HG03039 (cell line): ENCODE results near the gene CDH26.
"Not testable (repeated sequence)": the region's sequence is repeated elsewhere in the genome, so short reads cannot be mapped to it uniquely, and the experiment has no call there.

Experiments used
- ATAC-seq: cut with Tn5 transposase; IDR thresholded peaks from one replicate; pipeline ENCODE4 v1.9.1; 2021; ENCODE audit warnings: mild to moderate bottlenecking, moderate library complexity; ENCODE audit not compliant: unreplicated experiment

The CDH26 gene

DNA sequence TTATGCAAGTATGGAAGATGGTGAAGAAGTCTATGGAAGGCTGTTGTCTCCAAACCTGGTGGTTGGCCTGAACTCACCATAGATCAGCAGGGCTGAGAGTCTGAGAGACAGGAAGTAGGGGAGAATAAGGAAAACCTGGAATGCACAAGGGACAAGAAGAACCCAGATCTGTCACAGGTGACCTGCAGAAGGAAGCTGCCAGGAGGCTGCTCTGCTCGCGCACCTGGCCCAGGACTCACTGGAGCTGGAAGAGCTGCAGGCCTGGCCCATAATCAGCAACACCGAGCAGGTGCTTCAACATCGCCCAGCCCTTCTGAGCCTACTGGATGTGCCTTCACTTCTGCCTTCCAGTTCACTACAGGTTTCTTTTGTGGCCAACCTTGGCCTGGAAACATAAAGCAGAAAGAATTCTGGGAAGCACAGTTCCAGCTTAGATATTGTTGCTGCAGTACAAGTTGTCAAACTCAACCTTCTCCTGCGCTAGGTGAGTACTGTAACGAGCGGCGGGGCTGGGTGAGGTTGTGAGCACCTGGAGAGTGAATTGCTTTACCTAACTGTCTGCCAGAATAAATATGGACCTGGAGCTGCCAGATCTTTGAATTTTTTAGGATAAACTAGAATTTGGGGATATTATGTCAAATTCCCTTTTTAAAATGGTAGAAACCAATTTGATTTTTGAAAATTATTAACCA lies 82.4 kb downstream of the CDH26 start:
- no peak for ATAC-seq

DNA sequence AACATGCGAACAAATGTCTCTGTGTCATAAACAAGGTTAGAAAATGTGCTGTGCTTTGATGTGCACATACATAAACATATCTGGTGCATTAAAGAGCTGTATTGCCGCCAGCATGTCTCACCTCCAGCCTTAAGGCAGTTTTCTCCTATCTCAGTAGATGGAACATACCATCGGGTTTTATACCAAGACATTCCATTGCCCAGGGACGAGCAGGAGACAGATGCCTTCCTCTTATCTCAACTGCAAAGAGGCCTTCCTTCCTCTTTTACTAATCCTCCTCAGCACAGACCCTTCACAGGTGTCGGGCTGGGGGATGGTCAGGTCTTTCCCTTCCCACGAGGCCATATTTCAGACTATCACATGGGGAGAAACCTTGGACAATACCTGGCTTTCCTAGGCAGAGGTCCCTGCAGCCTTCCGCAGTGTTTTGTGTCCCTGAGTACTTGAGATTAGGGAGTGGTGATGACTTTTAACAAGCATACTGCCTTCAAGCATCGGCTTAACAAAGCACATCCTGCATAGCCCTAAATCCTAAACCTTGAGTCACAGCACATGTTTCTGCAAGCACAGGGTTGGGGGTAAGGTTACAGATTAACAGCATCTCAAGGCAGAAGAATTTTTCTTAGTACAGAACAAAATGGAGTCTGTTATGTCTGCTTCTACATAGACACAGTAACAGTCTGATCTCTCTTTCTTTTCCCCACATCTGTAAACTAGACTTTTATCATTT lies 83.4 kb downstream of the CDH26 start:
- ATAC-seq = not testable (repeated sequence)

DNA sequence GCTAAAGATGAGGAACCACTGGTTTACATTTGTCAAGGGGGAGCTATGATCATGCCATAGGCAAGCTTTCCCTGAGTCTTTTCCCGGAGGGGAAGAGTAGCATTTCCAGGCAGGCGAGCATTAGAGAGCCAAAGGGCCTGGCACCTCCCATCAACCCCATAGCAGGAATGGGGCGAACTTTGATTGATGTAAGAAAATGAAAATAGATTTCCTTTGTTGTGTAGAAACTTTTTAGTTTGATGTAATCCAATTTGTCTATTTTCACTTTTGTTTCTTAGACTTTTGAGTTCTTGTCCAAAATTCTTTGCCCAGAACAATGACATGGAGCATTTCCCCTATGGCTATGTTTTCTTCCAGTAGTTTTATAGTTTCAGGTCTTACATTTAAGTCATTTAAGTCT lies 85.2 kb downstream of the CDH26 start:
- no peak for ATAC-seq

DNA sequence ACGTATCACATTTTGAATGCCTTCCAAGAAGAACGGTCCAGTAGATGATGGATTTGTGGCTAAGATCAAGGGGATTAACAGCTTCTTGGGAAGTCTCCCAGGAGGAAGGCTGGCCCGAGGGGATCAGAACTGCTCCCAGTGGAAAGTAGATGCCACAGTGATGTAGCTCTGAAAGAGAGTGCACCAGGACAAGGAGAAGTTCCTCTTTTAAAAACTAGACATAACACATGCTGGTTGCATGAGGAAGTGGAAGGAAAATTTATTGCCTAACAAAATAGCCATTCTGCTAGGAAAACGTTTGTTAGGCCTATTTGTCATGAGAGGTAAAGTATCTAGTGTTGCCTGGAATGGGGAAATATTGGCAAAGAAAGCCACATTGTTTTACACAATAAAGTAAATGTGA lies 87.8 kb downstream of the CDH26 start:
- ATAC-seq = no peak

DNA sequence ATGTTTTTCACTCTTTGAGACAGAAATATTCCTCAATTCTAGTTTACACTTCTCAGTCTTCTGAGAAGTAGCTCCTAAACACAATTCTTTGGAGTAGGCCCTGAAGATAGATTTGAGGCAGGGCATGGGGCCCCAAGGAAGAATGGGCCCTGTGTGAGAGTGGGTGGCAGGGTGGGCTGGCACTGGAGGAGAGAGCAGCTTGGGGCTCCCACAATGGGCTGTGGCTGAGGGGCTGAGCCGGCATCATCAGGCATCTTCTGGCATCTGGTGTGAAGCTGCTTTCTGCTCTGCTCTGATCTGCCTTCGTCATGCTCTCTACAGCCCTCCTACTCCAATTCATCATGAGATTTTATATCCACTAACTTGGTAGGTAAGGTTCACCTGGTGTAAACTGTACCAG lies 88.2 kb downstream of the CDH26 start:
- ATAC-seq = no peak

DNA sequence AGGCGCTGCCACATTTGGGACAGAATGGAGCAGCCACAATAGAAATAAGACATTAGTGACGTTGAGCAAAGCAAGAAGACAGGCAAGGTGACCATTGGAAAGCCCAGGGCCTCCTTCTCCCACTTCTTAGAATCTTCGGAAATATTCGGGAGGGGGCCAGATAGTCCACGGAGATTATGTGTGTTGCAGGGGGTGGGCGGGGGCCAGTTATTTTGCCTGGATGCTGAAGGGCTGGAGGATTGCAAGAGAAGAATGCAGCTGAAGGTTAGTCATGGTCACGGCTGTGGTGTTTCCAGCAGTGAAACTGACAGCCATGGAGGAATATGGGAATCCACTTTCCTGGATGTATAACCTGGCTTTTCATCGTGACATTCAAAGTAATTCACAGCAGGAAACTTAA lies 88.6 kb downstream of the CDH26 start:
- no peak for ATAC-seq

DNA sequence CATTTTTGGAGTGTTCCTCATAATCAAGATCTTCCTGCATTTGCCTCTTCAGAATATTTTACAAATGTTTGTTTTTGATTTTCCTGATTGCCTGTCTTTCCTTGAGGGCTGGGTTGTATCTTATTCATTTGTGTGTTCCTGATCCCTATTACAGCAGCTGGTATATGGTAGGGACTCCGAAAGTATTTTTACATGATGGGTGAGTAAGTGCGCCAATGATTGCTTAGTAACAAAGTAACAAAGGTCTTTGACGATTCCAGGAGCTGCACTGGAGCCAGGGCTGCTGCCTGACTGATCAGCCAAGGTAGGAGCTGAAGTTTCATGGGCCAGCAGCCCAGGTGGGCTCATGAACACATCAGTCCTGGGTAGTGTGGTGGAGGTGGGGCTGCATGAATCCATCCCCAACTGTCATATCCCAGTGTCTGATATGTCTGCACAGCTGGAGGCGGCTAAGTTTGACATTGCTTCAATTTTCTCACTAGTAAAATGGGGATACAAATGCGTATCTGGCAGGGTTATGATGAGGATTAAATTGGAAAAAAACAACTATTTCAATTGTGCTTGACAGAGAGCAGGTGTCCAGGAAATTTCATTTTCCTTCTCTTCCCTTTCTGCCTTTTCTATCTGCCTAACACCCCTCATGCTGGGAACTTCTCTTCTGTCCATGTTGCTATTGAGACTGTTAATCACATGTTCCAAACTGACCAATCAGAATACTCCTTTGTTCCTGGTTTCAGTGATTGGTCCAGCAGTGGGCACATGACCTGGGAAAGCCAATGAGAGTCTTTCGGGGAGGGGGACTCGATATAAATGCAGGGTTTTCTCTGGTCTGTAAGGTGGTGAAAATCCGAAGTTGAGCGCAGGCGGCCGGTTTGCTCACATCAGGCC lies 90.7 kb downstream of the CDH26 start:
- no peak for ATAC-seq

DNA sequence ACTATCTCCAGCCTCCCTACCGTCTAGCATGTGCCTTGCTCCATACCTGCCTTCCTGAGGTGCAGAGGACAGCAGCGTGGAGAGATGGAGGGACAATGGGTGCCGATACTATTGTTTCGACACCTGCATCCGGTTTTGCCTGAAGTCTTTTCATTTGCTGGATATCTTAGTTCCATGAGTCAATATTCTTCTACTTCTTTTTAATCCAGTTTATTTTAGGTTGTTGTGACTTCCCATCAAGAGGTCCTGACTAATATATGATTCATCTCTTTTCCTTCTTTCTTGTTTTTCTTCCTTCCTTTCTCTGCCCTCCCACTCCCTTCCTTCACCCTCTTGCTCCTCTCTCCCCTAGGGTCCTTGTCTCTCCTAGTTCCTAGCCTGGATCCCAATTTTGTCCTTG lies 91.4 kb downstream of the CDH26 start:
- no peak for ATAC-seq

DNA sequence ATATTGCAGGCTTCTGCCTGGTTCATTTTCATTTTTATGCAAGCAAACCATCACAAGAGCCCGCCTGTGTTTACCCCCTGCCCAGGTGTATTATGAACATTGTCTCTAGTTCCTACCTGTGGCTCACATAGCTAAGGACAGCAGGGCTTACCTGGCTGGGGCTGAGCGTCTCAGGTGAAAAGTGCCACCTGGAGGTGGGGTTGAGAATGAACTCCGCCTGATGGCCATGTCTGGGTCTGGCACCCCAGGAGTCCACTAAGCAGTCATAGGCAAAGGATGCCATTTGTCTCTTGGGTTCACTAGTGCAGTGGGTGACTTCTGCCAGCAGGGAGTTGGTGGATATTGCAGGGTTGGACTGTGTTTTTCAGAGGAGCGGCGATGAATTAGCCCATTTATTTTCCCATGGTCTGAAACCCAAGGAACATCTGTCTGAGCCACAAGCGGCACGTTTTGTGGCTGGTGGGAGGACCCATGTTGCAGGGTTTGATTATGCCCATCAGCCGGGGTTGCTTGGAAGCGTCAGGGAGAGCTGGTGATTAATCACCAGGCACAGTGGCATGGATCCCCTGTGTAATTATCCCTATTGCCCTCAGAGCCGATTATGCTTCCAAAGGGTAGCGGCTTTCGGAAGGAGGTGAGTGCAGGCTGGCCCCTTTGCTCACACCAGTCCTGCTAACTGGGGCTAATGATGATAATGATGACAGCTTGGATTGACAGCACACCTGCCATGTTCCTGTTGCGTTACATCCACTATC lies 92.1 kb downstream of the CDH26 start:
- ATAC-seq = no peak

DNA sequence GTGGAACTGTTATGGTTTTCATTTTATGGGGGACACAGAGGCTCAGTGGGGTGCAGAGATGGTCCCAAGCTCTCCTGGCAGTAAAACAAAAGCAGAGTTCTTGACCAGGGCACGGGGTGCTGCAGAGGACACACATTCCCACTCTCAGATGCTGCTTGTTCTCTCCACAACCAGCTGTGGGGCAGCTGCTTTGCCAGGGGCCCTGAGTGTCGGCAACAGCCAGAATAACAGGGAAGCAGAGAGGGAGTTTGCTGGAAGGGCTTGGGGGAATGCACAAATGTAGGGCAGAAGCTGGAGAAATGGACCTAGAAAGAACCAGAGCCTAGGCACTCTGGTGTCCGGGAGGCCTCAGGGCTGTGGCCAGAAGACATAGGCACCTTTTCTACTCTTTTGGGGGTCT lies 93.7 kb downstream of the CDH26 start:
- no peak for ATAC-seq

DNA sequence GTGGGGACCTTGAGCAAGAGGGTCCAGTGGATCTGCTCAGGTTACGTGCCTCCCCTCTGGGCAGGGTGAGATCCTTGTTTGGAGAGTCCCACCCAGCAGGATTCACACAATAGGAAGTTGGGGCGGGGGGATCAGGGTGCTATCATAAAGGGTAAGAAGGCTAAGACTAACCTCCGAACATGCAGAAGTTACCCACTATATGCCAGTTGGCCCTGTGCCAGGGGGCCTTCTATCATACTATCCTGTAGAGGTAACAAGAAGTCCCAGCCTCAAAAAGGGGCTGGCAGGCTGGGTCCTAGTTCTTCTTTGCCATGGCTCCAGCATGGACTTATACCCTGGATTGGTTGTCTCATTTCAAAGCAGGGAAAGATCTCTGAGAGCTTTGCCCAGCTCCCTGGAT lies 94.1 kb downstream of the CDH26 start:
- ATAC-seq = no peak

DNA sequence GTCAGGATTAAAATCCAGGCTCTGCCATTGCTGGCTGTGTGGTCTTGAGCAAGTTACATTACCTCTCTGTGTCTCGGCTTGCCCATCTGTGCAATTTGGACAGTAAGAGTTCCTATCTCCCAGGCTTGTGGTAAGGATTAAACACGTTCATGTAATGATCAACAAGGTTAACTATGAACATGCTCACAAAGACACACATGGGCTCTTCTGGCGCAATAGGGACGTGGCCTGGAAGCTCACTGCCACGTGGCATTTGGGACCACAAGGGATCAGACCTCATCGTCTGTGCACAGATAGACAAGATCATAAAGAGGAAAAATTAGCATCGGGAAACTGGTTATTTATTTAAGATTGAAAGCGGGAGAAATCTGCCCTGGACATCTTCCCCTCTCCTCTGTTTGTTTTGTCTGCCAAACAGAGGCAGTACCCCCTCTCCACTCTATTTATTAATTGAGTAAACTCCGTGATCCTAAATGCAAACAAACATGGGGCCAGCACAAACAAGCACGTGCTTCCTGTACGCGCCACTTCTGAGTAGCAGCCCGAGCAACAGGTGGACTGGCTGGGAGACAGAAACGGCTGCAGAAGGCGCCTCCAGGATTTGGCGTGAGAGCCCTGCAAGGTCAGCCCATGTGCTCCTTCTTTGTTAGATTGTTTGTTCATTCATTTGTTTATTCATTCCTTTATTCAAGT lies 95.0 kb downstream of the CDH26 start:
- no peak for ATAC-seq

DNA sequence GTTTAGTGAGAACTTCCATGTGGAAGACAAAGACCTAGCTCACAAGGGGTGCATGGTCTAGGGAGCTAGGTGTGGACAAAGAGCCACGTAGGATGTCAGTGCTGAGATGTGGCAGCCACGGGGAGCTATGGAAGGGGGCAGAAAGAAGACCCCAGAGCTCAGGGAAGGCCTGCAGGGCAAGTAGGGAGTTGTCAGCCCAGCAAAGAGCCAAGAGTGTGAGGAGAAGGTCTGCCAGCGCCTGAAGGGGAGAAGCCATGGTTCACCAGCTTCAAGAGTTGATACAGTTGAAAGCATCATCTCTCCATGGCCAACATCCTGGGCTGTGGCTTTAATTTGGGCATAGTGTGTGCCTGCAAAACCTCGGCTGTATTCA lies 95.6 kb downstream of the CDH26 start:
- ATAC-seq = no peak

DNA sequence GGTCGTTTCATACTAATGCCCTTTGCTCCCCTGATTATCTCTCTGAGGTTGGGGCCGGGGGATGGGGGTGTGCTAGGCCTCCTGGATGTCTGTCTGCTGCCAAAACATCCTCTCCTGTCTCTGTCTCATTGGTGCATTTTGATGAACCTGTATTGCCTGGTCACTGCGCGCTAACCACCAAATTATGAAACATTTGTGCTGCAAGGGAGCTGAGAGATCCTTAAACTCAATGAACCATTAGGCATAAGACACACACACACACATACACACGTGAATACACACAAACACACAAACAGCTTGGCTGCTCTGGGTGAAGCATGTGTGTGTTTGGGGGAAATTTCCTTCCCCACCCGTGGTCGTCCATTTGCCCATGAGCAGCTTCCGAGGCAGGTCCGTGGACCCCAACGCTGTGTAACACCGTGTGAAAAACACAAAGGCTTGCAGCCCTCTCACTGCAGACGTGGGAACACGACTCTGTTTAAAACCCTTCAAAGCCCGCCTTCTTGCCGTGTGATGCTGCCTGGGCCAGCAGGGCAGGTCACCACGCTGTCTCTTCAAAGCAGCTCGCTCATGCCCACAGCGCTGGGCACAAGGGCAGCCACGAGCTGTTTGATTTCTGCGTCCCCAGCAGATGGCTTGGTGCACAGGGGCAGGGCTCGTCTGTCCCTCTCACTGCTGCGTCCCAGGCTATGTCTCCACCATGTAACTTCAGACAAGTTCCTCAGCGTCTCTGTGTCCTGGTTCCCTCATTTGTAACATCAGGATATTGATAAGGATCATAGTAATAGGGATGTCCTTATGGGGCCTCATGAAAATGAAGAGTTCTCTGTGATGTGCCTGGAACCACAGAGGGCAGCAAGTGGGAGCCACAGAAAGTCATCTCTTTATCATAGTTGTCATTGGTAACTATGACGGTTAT lies 96.8 kb downstream of the CDH26 start:
- no peak for ATAC-seq

DNA sequence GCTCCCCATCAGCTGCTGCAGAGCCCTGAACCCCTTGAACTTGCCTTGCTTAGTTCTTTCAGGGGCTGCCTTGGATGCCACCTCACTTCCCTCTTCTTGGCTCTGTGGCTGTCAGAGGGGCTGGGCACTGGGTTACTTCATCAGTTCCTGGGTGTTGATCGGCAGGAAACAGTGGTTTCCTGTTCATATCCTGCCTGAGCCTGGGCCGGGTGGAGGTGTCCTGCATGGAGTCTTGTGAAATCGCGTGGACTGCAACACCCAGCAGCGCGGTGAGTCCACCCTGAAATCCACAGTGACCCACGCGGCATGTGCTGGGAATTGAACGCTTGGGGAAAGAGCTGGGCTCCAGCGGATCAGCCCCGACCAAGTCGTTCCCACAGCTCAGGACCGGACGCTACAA lies 97.5 kb downstream of the CDH26 start:
- ATAC-seq = no peak

DNA sequence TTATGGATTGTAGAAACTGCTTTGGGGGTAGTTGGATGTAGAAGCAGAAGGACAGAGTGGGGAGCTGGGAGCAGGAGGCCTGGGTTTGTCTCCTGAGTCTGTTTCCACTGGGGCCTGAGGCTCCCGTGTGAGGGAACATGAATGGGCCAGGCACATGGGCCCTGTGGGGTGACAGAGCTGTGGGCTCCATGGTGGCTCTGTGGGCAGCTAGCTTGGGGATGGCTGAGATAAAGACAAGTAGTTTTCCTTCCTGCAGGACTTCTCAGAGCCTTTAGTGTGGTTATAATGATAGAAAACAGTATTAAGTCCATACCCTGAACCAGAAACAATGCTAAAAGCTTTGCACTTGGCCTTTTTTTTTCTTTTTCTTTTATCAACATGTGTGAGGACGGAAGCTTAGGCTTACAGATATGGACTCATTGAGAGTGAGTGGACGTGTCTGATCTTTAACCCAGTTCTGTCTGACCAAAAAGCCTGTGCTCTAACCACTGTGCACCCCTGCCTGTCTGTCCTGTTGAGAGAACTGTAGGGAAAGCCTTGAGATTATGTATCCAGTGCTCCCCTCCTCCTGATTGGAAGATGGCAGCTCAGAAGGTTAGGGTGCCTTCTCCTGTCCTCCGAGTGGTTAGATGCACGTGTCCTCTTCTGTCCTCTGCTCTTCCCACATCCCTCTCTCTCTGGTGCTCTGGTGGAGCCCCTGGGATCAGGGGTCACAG lies 98.3 kb downstream of the CDH26 start:
- no peak for ATAC-seq

DNA sequence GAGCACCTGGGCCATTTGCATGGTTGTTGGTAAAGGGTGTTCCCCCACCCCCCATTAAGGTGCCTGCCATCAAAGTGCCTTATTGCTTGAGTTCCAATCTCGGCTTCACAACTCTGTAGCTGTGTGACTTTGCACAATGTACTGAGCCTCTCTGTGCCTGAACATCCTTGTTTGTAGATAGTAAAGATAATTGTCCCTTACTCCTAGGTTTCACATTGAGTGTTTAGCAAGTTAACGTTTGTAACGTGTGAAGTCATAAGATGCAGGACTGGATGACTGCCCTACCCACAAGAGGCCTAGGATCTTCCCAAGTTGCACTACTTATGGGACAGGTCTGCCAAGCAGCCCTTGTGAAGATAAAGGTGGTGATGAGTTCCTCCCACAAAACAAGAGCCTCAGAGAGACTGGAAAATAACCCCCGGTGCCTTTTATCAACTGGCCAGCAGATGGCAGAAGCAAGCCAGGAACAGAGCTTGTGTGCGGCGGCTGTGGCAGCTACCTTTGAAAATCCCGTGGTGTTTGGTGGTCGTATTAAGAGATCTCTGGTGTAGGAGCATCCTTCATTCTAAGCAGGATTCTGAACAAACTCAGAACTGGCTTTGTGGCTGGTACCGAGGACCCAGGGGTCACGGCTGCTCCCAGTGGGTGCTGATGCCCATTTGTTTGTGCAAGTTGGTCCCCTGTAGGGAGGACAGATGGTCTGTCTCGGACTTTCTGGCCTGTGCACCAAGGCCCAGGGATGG lies 99.1 kb downstream of the CDH26 start:
- ATAC-seq = no peak
